GM19239 (cell line): ENCODE measurements around the gene NSDHL.
"Not testable (repeated sequence)": the region's sequence is repeated elsewhere in the genome, so short reads cannot be mapped to it uniquely, and the experiment has no call there.

Experiments used
- DNase-seq: peaks from one replicate; pipeline ENCODE4 v3.0.0; 2011; ENCODE audit warnings: low spot score; ENCODE audit not compliant: insufficient read length
- FAIRE-seq: peaks from 2 replicates; lab custom pipeline; 2011; peaks lifted over from hg19 to GRCh38; lab: Jason Lieb, UNC

The NSDHL gene

GRCh38 chrX:152830312-152831305 lies at the start of gene NSDHL, which contains the start of gene CETN2:
NSDHL (plus strand) TSS chrX:152831063; CDS start chrX:152846325, 15,262 bp downstream.
CETN2 (minus strand) TSS chrX:152830757; CDS start chrX:152830710, 47 bp downstream.
- DNase-seq (peak; percentile 80), FAIRE-seq (peak; percentile 96)

GRCh38 chrX:152787062-152787461 lies 43.8 kb upstream of the NSDHL start:
- not testable (repeated sequence) for DNase-seq
- FAIRE-seq, result peak; percentile 98

- FAIRE-seq (no peak), DNase-seq (no peak)
Measured at GRCh38 chrX:152798945-152799344, 31.9 kb upstream of the NSDHL start.

- no peak for FAIRE-seq
- DNase-seq, result no peak
Measured at GRCh38 chrX:152806035-152806434, 24.8 kb upstream of the NSDHL start.

- DNase-seq (no peak), FAIRE-seq (no peak)
Measured at GRCh38 chrX:152810403-152810802, 20.5 kb upstream of the NSDHL start.

GRCh38 chrX:152813206-152813605 lies 17.7 kb upstream of the NSDHL start:
- FAIRE-seq, result no peak
- no peak for DNase-seq

- no peak for FAIRE-seq
Measured at GRCh38 chrX:152814048-152814447, 16.8 kb upstream of the NSDHL start.

GRCh38 chrX:152817078-152817764 lies 13.6 kb upstream of the NSDHL start:
- FAIRE-seq (no peak), DNase-seq (no peak)

More at GRCh38 chrX:152814048-152814447, 16.8 kb upstream of the NSDHL start:
- no peak for DNase-seq

- DNase-seq, result no peak
- FAIRE-seq, result no peak
Measured at GRCh38 chrX:152818356-152818755, 12.5 kb upstream of the NSDHL start.

GRCh38 chrX:152819266-152819665 lies 11.6 kb upstream of the NSDHL start:
- no peak for FAIRE-seq
- no peak for DNase-seq

GRCh38 chrX:152819732-152820131 lies 11.1 kb upstream of the NSDHL start:
- no peak for DNase-seq
- FAIRE-seq, result peak; percentile 71

- FAIRE-seq (peak; percentile 28), DNase-seq (no peak)
Measured at GRCh38 chrX:152821145-152821765, 9.6 kb upstream of the NSDHL start.

GRCh38 chrX:152822383-152823086 lies 8.3 kb upstream of the NSDHL start:
- no peak for FAIRE-seq
- no peak for DNase-seq

- DNase-seq (no peak), FAIRE-seq (no peak)
Measured at GRCh38 chrX:152823657-152824056, 7.2 kb upstream of the NSDHL start.

GRCh38 chrX:152824841-152825374 lies 6.0 kb upstream of the NSDHL start:
- DNase-seq (no peak), FAIRE-seq (no peak)

- no peak for FAIRE-seq
- DNase-seq, result no peak
Measured at GRCh38 chrX:152831391-152831790, 528 bp downstream of the NSDHL start.

GRCh38 chrX:152832520-152832919 lies 1.7 kb downstream of the NSDHL start:
- DNase-seq (no peak), FAIRE-seq (no peak)

GRCh38 chrX:152833378-152833777 lies 2.5 kb downstream of the NSDHL start:
- FAIRE-seq (no peak), DNase-seq (no peak)

GRCh38 chrX:152835470-152835869 lies 4.6 kb downstream of the NSDHL start:
- not testable (repeated sequence) for DNase-seq, FAIRE-seq
